GM18870 (cell line): ENCODE data around the gene CACNG6.

Source experiments
- ATAC-seq: cut with Tn5 transposase; IDR thresholded peaks from one replicate; pipeline ENCODE4 v1.9.1; 2021; ENCODE audit warnings: moderate library complexity; ENCODE audit not compliant: unreplicated experiment

Gene CACNG6

GRCh38 chr19:54041969-54042606 lies 50.7 kb downstream of the CACNG6 start:
- ATAC-seq: no peak

GRCh38 chr19:54042989-54043388 lies 51.6 kb downstream of the CACNG6 start:
- no peak for ATAC-seq

- no peak for ATAC-seq
These were observed 54.3 kb downstream of the CACNG6 start for GRCh38 chr19:54045771-54046170.

GRCh38 chr19:54047616-54048015 lies 56.2 kb downstream of the CACNG6 start:
- no peak for ATAC-seq
